ENCODE results near the gene RBM23.
"Not testable (repeated sequence)": the region's sequence is repeated elsewhere in the genome, so short reads cannot be mapped to it uniquely, and the experiment has no call there.

The RBM23 gene

GRCh38 chr14:22864979-22865378 is 54.0 kb downstream of the RBM23 start:
- no peak for DNase-seq (ENCODE audit: low spot score)

- no peak for DNase-seq (ENCODE audit: low spot score)
These were observed 57.3 kb downstream of the RBM23 start for GRCh38 chr14:22861651-22862050.

- DNase-seq (ENCODE audit: low spot score), result not testable (repeated sequence)
These were observed 58.6 kb downstream of the RBM23 start for GRCh38 chr14:22860377-22860776.

GRCh38 chr14:22856428-22856827 is 62.5 kb downstream of the RBM23 start:
- DNase-seq (ENCODE audit: low spot score), result no peak

GRCh38 chr14:22854963-22855724 is 63.8 kb downstream of the RBM23 start:
- DNase-seq (ENCODE audit: low spot score), result no peak

- not testable (repeated sequence) for DNase-seq (ENCODE audit: low spot score)
These were observed 64.7 kb downstream of the RBM23 start for GRCh38 chr14:22854296-22854695.

- peak; percentile 74 for DNase-seq (ENCODE audit: low spot score)
These were observed 65.8 kb downstream of the RBM23 start for GRCh38 chr14:22852940-22853767.

GRCh38 chr14:22852599-22852939 is 66.4 kb downstream of the RBM23 start:
- no peak for DNase-seq (ENCODE audit: low spot score)

GRCh38 chr14:22852178-22852577 is 66.8 kb downstream of the RBM23 start:
- not testable (repeated sequence) for DNase-seq (ENCODE audit: low spot score)

GRCh38 chr14:22850944-22851764 is 67.8 kb downstream of the RBM23 start:
- peak; percentile 64 for DNase-seq (ENCODE audit: low spot score)

GRCh38 chr14:22849212-22849819 is 69.6 kb downstream of the RBM23 start:
- no peak for DNase-seq (ENCODE audit: low spot score)

GRCh38 chr14:22848351-22849164 is 70.4 kb downstream of the RBM23 start:
- DNase-seq (ENCODE audit: low spot score), result no peak

- DNase-seq (ENCODE audit: low spot score), result no peak
These were observed 71.1 kb downstream of the RBM23 start for GRCh38 chr14:22847661-22848341.

- no peak for DNase-seq (ENCODE audit: low spot score)
These were observed 72.1 kb downstream of the RBM23 start for GRCh38 chr14:22846811-22847307.

- no peak for DNase-seq (ENCODE audit: low spot score)
These were observed 72.9 kb downstream of the RBM23 start for GRCh38 chr14:22845821-22846625.

GRCh38 chr14:22845103-22845394 is 73.9 kb downstream of the RBM23 start:
- DNase-seq (ENCODE audit: low spot score), result no peak

- no peak for DNase-seq (ENCODE audit: low spot score)
These were observed 74.5 kb downstream of the RBM23 start for GRCh38 chr14:22844221-22845102.
